Right ventricle myocardium superior (tissue), 1 donor: ENCODE results near the gene TUBB4A. TPM values are rescaled to one million over a fixed set of nuclear protein-coding genes. Genes with fewer than 3 reads are reported as not detected.
A peak's percentile ranks its signal among the peaks of the same experiment; 100 is the strongest.

ENCODE experiments used
- ATAC-seq: fragments of 200-7000 bp; cut with Tn5 transposase; one replicate; pipeline ENCODE4 v1.9.1; 2020; ENCODE audit warnings: mild to moderate bottlenecking; ENCODE audit not compliant: poor library complexity
- DNase-seq: peaks from one replicate; pipeline ENCODE4 v3.0.0-alpha.2; 2020
- intact Hi-C: fragments of 100-400 bp; cut with DNase I; formaldehyde crosslinking; loops from one replicate; pipeline ENCODE4 v1.11.2; 2022
- total RNA-seq: library from RNA; stranded (reverse); fragmentation: NEBNext Ultra II Directional; extraction: Animal tissue kit (Norgen Biotek cat#: 25700); gene quantifications from one replicate; pipeline ENCODE4 v1.2.1, GENCODE V29; 2021
- donor health status: DM: no; HTN: yes; CAD: no; lungs with severe emphysema.

TUBB4A gene
- total RNA-seq, 1 donor from 2014 or later, result 10.8 TPM

DNA sequence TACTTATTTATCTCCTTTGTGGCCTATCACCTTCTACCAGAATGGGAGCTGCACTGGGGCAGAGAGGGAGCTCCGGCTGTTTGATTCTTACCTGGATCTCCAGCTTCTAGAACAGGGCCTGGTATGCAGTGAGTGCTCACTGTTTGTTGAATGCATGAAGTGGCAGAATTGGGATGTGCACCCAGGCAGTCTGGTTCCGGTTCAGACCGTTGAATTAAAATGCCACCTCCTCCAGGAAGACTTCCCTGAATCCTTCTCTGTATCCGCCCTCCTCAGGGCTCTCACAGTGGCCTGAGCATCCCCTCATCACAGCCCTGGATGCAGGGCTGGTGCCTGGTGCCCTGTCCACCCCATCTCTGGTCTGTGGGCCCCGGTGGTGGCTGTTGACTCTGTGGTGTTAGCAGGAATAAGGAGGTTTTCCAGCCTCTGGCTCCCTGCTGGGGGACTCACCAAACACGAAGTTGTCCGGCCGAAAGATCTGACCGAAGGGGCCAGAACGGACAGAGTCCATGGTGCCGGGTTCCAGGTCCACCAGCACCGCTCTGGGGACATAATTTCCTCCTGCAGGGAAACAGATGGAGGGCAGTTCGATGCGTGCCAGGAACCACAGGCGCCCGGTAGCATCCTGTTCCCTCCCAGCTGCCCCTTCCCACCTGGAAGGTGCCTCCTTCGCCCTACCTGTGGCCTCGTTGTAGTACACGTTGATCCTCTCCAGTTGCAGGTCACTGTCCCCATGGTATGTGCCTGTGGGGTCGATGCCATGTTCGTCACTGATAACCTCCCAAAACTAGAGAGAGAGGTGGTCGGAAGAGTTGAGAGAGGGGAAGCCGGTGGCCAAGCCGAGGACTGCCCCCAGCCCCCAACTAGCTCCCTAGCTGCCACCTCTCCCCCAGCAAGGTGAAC lies 1.0 kb downstream of the TUBB4A start:
- intact Hi-C loops, result no loop called here
- no peak for DNase-seq
- ATAC-seq, result no peak

- ATAC-seq (no peak), DNase-seq (no peak)
- intact Hi-C loops, result no loop called here
These were observed 2.9 kb downstream of the TUBB4A start for GRCh38 chr19:6499052-6499790.

GRCh38 chr19:6498294-6499036 lies 3.6 kb downstream of the TUBB4A start:
- DNase-seq (no peak), ATAC-seq (no peak)
- intact Hi-C loops, result no loop called here

DNA sequence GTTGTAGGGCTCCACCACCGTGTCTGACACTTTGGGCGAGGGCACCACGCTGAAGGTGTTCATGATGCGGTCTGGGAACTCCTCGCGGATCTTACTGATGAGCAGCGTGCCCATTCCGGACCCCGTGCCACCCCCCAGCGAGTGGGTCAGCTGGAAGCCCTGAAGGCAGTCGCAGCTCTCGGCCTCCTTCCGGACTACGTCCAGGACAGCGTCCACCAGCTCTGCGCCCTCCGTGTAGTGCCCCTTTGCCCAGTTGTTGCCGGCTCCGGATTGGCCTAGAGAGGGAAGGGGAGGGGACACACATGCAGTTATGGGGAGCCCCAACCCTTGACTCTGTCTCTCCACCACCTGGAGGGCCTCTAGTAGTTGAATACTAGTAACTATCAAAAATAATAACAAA lies 6.2 kb downstream of the TUBB4A start:
- no peak for ATAC-seq
- DNase-seq, result no peak

GRCh38 chr19:6494438-6495036 lies 7.6 kb downstream of the TUBB4A start:
- ATAC-seq (no peak), DNase-seq (no peak)
- intact Hi-C loops, result no loop called here

More for the DNA sequence above, 6.2 kb downstream of the TUBB4A start:
- intact Hi-C loops, result no loop called here

- no peak for ATAC-seq
- no peak for DNase-seq
- intact Hi-C loops, result no loop called here
These were observed 10.1 kb downstream of the TUBB4A start for GRCh38 chr19:6491802-6492592.

- DNase-seq (no peak), ATAC-seq (no peak)
- intact Hi-C loops, result no loop called here
These were observed 12.0 kb downstream of the TUBB4A start for GRCh38 chr19:6490134-6490533.

DNA sequence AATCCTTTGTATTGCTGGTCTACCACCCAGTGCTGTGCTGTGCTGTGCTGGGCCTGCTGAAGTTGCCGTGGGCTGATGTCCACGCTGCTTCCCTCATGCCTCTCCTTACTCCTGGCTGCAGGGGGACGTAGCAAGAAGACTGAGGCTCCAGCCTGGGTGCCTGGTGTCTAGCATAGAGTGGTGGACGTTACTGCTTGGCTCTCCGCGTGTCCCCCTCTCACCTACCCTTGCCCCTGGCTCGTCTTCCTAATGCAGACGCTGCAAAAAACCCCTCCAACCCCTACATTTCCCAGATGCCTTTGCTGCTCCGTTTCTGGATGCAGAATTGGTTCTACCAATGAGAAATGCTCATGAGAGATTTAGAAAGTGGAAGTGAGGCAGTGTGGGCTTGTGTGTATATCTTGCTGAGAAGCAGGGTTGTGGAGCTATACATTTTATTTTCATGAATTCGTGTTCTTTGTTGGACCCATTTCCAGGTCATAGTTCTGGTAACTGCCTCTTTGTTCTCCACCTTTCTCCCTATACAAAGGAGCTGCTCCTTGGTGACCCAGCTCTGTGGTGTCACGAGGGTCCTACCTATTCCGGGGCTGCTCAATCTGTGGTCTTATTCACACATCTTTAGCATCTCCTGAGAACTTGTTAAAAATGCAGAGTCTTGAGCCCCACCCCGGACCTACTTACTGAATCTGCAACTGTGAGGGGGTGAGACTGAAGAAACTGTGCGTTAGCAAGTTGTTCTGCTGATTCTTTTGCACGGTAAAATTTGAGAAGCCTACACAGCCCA lies 12.6 kb downstream of the TUBB4A start:
- DNase-seq (no peak), ATAC-seq (no peak)
- intact Hi-C loops, result no loop called here

GRCh38 chr19:6484831-6485230 lies 17.3 kb downstream of the TUBB4A start:
- intact Hi-C loops, result no loop called here
- ATAC-seq, result no peak
- no peak for DNase-seq

DNA sequence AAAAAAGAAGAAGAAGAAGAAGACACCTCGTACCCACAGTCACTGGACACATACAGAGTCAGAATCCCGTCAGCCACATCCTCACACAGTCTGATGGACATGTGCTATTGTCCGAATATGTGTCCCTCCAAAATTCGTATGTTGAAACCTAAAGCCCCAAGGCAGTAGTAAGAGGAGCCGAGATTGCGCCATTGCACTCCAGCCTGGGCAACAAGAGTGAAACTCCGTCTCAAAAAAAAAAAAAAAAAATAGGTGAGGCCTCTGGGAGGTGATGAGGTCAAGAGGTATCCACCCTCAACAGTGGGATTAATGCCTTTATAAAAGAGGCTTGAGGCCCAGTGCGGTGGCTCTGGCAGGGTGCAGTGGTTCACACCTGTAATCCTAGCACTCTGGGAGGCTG lies 17.9 kb downstream of the TUBB4A start:
- ATAC-seq, result no peak
- intact Hi-C loops, result no loop called here
- no peak for DNase-seq

DNA sequence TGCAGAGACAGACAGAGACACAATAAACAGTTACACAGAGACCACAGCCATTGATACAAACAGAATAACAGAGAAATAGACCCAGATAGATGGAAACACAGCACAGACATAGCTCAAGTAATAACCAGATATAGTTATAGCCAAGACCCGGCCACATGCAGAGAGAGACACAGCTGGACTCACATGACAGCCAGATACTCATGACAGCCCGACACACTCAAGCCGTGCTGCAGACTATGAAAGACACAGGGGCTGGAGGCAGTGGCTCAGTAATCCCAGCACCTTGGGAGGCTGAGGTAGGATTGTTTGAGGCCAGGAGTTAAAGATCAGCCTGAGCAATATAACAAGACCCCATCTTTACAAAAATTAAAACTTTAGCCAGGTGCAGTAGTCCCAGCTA lies 18.9 kb downstream of the TUBB4A start:
- intact Hi-C loops, result no loop called here
- DNase-seq (no peak), ATAC-seq (no peak)

DNA sequence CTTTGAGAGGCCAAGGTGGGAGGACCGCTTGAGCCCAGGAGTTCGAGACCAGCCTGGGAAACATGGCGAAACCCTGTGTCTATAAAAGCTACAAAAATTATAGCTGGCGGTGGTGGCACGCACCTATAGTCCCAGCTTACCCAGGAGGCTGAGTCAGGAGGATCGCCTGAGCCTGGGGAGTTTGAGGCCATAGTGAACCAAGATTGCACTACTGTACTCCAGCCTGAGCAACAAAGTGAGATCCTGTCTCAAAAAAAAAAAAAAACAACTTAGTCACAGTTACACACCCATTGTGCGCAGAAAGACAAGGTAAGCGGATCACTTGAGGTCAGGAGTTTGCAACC lies 19.8 kb downstream of the TUBB4A start:
- ATAC-seq (no peak), DNase-seq (no peak)
- intact Hi-C loops, result no loop called here

DNA sequence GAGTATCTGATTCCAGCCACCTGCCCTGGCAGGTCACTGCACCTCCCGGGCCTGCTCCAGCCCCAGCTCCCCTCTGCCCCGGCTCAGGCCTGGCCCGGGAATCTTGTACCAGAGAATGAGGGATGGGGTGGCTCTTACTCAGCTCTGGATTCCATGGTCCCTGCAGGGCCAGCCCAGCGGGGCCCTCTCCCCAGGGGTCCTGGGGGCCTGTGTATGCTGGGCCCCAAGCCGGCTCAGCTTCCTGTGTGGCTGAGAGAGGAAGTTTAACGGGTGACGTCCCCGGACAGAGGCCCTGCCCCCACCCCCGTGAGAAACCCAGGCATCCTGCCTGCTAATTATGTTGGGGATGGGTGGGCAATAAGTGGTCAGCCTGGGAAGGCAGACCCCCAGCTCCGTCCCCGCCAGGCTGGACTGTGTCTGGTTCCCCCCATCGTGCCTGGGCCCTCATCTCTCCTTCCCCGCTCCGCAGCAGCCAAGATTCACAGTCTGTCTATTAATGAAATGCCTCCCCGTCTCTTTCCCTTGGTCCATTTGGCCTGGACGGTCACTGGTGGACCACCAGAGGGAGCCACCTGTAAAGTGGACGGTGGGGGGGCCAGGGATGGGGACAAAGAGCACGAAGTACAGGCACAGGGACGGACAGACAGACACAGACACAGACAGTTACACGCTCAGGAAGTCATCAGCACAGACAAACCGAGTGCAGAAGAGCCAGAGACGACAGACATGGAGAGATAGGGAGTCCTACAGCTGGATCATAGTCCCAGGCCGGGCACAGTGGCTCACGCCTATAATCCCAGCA lies 20.4 kb downstream of the TUBB4A start, which contains the start of gene DENND1C:
Gene DENND1C (minus strand): TSS at position 247 of the 802 bp plus-strand sequence. CDS start 92 bp downstream, at position 155.
- peak; percentile 49 for ATAC-seq
- intact Hi-C loops, result no loop called here
- DNase-seq, result peak; percentile 70

GRCh38 chr19:6480848-6481415 lies 21.2 kb downstream of the TUBB4A start:
- ATAC-seq, result no peak
- intact Hi-C loops, result no loop called here
- DNase-seq, result no peak

GRCh38 chr19:6479836-6480398 lies 22.2 kb downstream of the TUBB4A start:
- intact Hi-C loops, result no loop called here
- no peak for DNase-seq
- ATAC-seq, result no peak

DNA sequence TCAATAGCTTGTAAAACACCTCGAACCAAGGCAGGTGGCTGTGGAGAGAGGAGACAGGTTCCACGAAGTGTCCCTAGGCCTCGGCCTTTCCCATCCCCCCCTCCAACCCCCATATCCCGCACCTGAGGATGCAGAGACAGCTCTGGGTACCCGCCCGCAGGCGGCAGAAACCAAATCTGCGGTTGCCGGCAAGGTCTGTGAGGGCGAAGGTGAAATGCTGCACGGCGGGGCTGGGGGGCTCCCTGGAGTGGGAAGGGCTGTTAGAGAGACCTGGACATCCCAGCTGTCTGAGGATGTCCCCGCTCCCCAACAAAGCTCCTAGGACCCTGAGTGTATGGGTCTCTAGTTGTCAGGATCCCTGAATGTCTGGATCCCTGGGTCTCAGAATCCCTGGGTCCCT lies 23.3 kb downstream of the TUBB4A start:
- ATAC-seq (no peak), DNase-seq (no peak)
- intact Hi-C loops, result no loop called here
